ENCODE data around the gene CAMTA1.

CAMTA1 gene

DNA sequence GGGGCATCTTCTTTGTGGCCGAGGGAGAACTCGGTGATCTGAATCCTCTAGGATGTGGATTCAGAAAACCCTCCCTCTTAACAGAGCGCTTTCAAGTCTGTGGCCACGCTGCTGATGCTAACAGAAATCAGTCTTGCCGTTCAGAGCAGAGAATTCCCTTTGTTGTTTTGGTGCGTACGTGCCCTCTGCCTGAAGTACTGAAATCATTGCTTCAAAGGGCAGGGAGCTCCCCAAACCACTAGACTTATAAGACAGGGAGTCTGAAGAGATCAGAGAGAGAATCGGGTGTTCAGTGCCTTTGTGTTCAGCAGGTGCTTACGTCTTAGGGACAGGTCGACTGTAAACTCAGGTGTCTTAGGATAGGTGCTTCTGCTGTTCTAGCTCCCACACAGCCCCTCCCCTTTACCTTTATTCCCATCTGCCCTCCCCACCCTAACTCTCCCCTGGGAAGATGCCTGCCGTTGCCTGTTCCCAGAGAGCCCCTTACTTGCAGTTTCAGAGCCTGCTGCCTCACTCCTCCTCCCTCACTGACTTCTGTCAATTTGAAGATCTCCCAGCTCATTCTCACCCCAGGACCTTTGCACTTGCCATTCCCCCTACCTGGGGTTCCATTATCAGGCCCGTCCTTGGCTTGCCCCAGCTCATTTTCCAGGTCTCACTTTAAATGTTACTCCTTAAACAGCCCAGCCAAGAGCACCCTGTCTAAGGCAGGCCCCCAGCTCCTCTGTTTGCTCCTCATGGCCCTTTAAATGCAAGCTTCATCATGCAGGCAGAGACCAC is 143.0 kb downstream of the CAMTA1 start:
- H3K27me3 ChIP-seq (ENCODE audit: control insufficient read depth, insufficient read depth, low read length) = no peaks in the 10 kb centered on the region
- no peaks in the 10 kb centered on the region for H3K36me3 ChIP-seq (ENCODE audit: control insufficient read depth, insufficient read depth, low read length)
- H3K9me3 ChIP-seq (ENCODE audit: control insufficient read depth, insufficient read depth, low read length) = no peaks in the 10 kb centered on the region
- H3K9ac ChIP-seq (ENCODE audit: low read depth, low read length) = no peak overlapping the region
- no peaks in the 10 kb centered on the region for H3K4me1 ChIP-seq (ENCODE audit: control insufficient read depth, insufficient read depth, low read length)
- no peak overlapping the region for H3K4me3 ChIP-seq (ENCODE audit: low read depth, low read length)

DNA sequence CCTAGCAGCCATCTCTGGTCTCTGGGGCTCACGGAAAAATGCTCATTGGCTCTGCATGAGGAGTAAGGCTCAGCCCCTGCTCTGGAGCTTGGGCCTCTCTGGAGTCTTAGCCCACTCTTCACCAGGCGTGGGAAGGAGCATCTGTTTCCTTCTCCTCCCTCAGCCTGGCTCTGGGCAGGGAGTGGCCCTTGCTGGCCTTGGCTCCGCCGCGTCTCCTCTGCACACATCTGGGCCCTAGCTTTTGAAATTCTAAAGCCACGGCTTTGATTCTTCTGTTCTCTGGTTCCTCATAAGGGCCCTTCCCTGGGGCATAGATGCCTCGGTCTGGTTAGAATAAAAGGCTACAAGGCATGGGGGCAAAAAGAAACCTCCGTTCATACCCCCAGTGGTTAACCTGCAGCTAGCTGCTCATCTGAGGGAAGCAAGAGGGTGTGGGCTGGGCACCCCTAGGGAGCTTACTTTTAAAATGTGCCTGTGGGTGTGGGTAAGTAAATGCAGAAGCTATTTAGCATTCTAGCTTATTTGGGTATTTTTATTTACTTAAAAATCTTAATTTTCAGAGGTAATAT is 145.6 kb downstream of the CAMTA1 start:
- Histone ChIP-seq H3K9ac (ENCODE audit: low read depth, low read length) (no peak overlapping the region), H3K27me3 (ENCODE audit: control insufficient read depth, insufficient read depth, low read length) (no peaks in the 10 kb centered on the region), H3K4me3 (ENCODE audit: low read depth, low read length) (no peak overlapping the region), H3K36me3 (ENCODE audit: control insufficient read depth, insufficient read depth, low read length) (no peaks in the 10 kb centered on the region), H3K4me1 (ENCODE audit: control insufficient read depth, insufficient read depth, low read length) (no peaks in the 10 kb centered on the region), H3K9me3 (ENCODE audit: control insufficient read depth, insufficient read depth, low read length) (no peaks in the 10 kb centered on the region)

DNA sequence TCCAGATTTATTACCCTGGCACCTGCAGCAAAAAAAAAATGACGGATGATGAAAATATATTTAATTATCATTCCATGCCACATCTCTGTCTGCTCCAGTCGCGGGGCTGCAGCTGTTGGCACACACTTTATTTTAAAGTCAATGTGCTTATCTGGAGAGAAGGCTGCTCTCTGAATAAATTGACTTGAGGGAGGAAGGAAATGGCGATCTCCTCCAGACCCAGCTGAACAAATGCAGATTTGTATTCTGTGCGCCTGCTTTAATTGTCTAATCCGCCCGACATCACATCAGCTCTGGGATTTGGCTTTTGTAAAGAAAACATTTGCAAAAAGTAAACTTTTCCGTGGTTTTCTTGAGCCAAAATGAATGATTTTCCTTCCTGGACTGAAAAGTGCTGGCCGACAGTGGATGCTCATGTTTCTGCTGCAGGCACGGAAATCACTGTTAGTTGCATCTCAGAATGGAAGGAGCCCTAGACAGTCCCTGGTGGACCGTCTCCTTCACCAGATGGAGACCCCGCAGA is 150.2 kb downstream of the CAMTA1 start:
- no peaks in the 10 kb centered on the region for H3K36me3 ChIP-seq (ENCODE audit: control insufficient read depth, insufficient read depth, low read length)
- H3K4me1 ChIP-seq (ENCODE audit: control insufficient read depth, insufficient read depth, low read length) = no peaks in the 10 kb centered on the region
- no peaks in the 10 kb centered on the region for H3K27me3 ChIP-seq (ENCODE audit: control insufficient read depth, insufficient read depth, low read length)
- H3K9ac ChIP-seq (ENCODE audit: low read depth, low read length) = no peak overlapping the region
- no peaks in the 10 kb centered on the region for H3K9me3 ChIP-seq (ENCODE audit: control insufficient read depth, insufficient read depth, low read length)
- no peak overlapping the region for H3K4me3 ChIP-seq (ENCODE audit: low read depth, low read length)

DNA sequence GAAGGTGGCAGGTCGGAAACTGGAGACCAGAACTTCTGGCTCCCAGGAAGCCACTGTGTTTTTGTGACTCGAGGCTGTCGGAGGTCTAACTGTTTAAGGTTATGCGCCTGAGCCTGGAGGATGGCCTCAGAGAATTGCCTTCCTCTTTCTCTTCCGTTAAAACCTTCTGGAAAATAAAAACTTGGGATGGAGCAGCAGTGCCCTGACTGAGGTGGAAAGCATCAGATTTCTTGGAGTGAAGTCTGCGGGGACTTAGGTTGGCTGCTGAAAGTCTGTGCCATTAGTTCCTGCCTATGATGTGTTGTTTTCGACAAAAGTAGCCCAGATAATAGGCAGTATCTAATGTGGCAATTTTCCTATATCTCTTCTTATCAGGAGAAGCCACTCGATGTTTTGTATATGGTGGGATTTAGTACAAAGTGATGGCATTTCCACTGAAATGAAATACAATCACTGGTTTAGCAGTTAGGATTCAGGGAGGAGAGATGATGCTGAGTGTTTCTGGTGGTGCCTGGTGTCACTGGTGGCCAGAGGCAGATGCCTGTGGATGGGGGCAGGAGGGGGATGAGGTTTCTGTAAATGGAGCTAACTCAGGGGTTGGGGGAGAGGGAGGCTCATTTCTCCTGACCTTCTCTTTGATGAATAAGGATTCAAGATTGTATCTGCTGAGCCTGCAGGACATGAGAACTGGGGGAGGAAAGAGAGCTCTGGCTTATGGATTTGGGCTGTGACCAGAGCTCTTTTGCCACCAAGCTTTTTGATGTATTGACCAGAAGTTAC is 150.8 kb downstream of the CAMTA1 start:
- H3K9ac ChIP-seq (ENCODE audit: low read depth, low read length) = no peak overlapping the region
- H3K4me3 ChIP-seq (ENCODE audit: low read depth, low read length) = no peak overlapping the region
- no peaks in the 10 kb centered on the region for H3K9me3 ChIP-seq (ENCODE audit: control insufficient read depth, insufficient read depth, low read length)
- no peaks in the 10 kb centered on the region for H3K27me3 ChIP-seq (ENCODE audit: control insufficient read depth, insufficient read depth, low read length)
- H3K4me1 ChIP-seq (ENCODE audit: control insufficient read depth, insufficient read depth, low read length) = no peaks in the 10 kb centered on the region
- no peaks in the 10 kb centered on the region for H3K36me3 ChIP-seq (ENCODE audit: control insufficient read depth, insufficient read depth, low read length)

DNA sequence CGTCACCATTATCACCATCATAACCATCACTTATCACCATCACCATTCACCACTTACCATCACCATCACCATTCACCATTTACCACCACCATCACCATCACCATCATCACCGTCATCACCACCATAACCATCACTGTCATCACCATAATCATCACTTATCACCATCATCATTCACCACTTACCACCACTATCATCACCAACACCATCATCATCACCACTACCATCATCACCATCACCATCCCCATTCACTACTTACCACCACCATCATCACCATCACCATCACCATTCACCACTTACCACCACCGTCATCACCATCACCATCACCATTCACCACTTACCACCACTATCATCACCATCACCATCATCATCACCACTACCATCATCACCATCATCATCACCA is 151.8 kb downstream of the CAMTA1 start:
- Histone ChIP-seq H3K27me3 (ENCODE audit: control insufficient read depth, insufficient read depth, low read length) (no peaks in the 10 kb centered on the region), H3K4me1 (ENCODE audit: control insufficient read depth, insufficient read depth, low read length) (no peaks in the 10 kb centered on the region), H3K36me3 (ENCODE audit: control insufficient read depth, insufficient read depth, low read length) (no peaks in the 10 kb centered on the region), H3K4me3 (ENCODE audit: low read depth, low read length) (no peak overlapping the region), H3K9ac (ENCODE audit: low read depth, low read length) (no peak overlapping the region), H3K9me3 (ENCODE audit: control insufficient read depth, insufficient read depth, low read length) (no peaks in the 10 kb centered on the region)

DNA sequence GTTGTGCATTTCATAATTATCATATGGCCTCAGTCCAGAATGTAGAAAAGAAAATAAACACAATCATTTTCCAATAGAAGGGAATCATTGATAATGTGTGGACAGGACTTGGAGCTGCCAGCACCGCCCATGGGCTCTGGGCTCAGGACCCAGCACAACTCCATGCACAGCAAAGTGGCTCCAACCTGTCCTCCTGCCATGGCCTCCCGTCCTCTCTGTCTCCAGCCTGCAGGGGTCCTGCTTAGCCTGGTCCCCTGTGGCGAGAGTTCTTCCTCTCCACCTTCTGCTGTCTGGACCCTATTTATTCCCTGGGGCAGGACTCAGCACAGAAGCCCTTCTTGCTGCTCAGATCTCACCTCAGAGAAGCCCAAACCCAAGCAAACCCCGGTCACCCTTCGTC is 154.1 kb downstream of the CAMTA1 start:
- no peak overlapping the region for H3K4me3 ChIP-seq (ENCODE audit: low read depth, low read length)
- no peaks in the 10 kb centered on the region for H3K9me3 ChIP-seq (ENCODE audit: control insufficient read depth, insufficient read depth, low read length)
- no peaks in the 10 kb centered on the region for H3K4me1 ChIP-seq (ENCODE audit: control insufficient read depth, insufficient read depth, low read length)
- no peaks in the 10 kb centered on the region for H3K27me3 ChIP-seq (ENCODE audit: control insufficient read depth, insufficient read depth, low read length)
- H3K9ac ChIP-seq (ENCODE audit: low read depth, low read length) = no peak overlapping the region
- H3K36me3 ChIP-seq (ENCODE audit: control insufficient read depth, insufficient read depth, low read length) = no peaks in the 10 kb centered on the region

DNA sequence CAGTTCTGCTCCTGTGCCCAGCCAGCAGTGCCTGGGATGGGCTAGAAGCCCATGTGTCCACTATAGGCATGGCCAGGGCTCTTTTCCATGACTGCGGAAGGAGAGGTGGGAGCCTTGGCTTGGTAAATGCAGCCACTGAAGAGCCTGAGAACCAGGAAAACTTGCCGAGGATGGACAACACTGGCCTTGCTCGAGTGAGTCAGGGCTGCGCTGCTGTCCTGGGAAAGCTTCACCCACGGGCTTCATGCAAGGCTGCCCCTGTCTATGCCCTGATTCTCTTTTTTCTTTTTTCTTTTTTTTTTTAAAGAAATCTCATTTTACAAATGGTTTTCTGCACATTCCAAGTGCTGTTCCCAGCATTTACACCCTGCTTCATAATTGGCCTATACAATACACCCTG is 156.5 kb downstream of the CAMTA1 start:
- H3K4me3 ChIP-seq (ENCODE audit: low read depth, low read length) = no peak overlapping the region
- H3K27me3 ChIP-seq (ENCODE audit: control insufficient read depth, insufficient read depth, low read length) = no peaks in the 10 kb centered on the region
- H3K9me3 ChIP-seq (ENCODE audit: control insufficient read depth, insufficient read depth, low read length) = no peaks in the 10 kb centered on the region
- H3K9ac ChIP-seq (ENCODE audit: low read depth, low read length) = no peak overlapping the region
- no peaks in the 10 kb centered on the region for H3K4me1 ChIP-seq (ENCODE audit: control insufficient read depth, insufficient read depth, low read length)
- no peaks in the 10 kb centered on the region for H3K36me3 ChIP-seq (ENCODE audit: control insufficient read depth, insufficient read depth, low read length)

DNA sequence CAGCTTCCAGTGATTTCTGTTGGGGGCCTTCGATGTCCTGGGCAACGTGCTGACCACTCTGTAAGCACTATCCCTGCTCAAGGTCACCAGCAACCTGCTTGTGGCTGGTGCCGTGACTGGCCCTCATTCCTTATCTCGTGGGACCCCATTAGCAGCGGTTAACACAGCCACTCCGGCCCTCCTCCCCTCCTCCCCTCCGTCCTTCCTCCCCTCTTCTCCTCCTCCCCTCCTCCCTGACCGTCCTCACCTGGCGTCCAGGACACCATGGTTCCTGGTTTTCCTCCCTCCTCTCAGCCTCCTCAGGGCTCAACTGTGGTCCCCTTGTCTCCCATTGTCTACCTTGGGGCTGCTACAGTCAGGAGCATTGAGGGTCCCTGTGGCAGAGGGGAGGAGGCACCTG is 157.7 kb downstream of the CAMTA1 start:
- no peak overlapping the region for H3K9ac ChIP-seq (ENCODE audit: low read depth, low read length)
- no peak overlapping the region for H3K4me3 ChIP-seq (ENCODE audit: low read depth, low read length)
- no peaks in the 10 kb centered on the region for H3K27me3 ChIP-seq (ENCODE audit: control insufficient read depth, insufficient read depth, low read length)
- H3K36me3 ChIP-seq (ENCODE audit: control insufficient read depth, insufficient read depth, low read length) = no peaks in the 10 kb centered on the region
- H3K4me1 ChIP-seq (ENCODE audit: control insufficient read depth, insufficient read depth, low read length) = no peaks in the 10 kb centered on the region
- H3K9me3 ChIP-seq (ENCODE audit: control insufficient read depth, insufficient read depth, low read length) = no peaks in the 10 kb centered on the region

DNA sequence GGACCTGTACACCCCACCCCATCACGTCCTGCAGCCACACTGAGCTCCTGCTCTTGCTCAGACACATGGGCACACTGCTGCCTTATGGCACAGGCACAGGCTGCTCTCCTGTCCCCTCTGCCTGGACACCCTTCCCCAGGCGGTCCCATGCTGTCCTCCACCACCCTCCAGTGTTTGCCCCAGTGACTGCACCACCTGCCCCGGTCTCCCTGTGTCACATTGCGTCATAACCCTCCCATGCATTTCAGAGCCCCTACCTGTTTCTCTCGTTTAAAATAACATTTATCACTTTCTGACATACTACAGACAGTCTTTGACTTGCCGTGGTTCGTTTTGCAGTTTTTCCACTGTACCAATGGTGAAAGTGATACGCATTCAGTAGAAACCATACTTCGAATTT is 159.2 kb downstream of the CAMTA1 start:
- H3K27me3 ChIP-seq (ENCODE audit: control insufficient read depth, insufficient read depth, low read length) = no peaks in the 10 kb centered on the region
- no peaks in the 10 kb centered on the region for H3K4me1 ChIP-seq (ENCODE audit: control insufficient read depth, insufficient read depth, low read length)
- H3K36me3 ChIP-seq (ENCODE audit: control insufficient read depth, insufficient read depth, low read length) = no peaks in the 10 kb centered on the region
- H3K9me3 ChIP-seq (ENCODE audit: control insufficient read depth, insufficient read depth, low read length) = no peaks in the 10 kb centered on the region
- no peak overlapping the region for H3K9ac ChIP-seq (ENCODE audit: low read depth, low read length)
- no peak overlapping the region for H3K4me3 ChIP-seq (ENCODE audit: low read depth, low read length)

DNA sequence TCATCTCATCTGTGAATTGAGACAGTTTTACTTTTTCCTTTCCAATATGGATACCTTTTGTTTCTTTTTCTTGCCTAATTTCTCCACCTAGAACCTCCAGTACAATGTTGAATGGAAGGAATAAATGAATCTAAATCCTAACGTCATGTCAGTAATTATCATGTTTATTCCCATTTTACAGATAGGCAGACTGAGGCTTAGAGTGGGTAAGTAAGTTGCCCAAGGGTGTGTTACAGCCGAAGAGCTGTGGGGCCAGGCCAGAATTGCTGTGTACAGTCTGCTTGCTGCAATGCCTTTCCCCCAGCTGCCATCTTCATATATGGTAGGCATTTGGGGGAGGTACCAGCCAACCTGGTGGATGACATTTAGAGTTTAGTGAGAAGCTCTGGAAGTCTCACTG is 162.7 kb downstream of the CAMTA1 start:
- Histone ChIP-seq H3K27me3 (ENCODE audit: control insufficient read depth, insufficient read depth, low read length) (no peaks in the 10 kb centered on the region), H3K4me1 (ENCODE audit: control insufficient read depth, insufficient read depth, low read length) (no peaks in the 10 kb centered on the region), H3K9me3 (ENCODE audit: control insufficient read depth, insufficient read depth, low read length) (no peaks in the 10 kb centered on the region), H3K36me3 (ENCODE audit: control insufficient read depth, insufficient read depth, low read length) (no peaks in the 10 kb centered on the region), H3K4me3 (ENCODE audit: low read depth, low read length) (no peak overlapping the region), H3K9ac (ENCODE audit: low read depth, low read length) (no peak overlapping the region)

DNA sequence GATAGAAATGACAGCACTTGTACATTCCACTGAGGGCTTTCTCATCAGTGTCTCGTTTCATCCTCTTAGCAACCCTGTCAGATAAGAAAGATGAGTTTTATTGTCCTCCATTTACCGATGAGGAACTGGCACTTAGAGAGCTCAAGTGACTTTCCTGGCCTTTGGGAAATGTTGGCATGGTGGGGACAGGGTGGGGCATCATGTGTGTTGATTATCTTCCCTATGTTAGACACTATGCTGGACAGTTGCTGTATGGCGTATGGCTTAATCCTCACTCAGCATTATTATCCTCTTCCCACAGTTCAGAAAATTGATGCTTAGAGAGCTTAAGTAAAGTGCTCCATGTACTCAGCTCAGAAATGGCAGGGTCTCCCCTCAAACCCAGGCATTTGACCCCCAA is 163.2 kb downstream of the CAMTA1 start:
- no peaks in the 10 kb centered on the region for H3K4me1 ChIP-seq (ENCODE audit: control insufficient read depth, insufficient read depth, low read length)
- H3K36me3 ChIP-seq (ENCODE audit: control insufficient read depth, insufficient read depth, low read length) = no peaks in the 10 kb centered on the region
- H3K4me3 ChIP-seq (ENCODE audit: low read depth, low read length) = no peak overlapping the region
- no peak overlapping the region for H3K9ac ChIP-seq (ENCODE audit: low read depth, low read length)
- no peaks in the 10 kb centered on the region for H3K27me3 ChIP-seq (ENCODE audit: control insufficient read depth, insufficient read depth, low read length)
- H3K9me3 ChIP-seq (ENCODE audit: control insufficient read depth, insufficient read depth, low read length) = no peaks in the 10 kb centered on the region

DNA sequence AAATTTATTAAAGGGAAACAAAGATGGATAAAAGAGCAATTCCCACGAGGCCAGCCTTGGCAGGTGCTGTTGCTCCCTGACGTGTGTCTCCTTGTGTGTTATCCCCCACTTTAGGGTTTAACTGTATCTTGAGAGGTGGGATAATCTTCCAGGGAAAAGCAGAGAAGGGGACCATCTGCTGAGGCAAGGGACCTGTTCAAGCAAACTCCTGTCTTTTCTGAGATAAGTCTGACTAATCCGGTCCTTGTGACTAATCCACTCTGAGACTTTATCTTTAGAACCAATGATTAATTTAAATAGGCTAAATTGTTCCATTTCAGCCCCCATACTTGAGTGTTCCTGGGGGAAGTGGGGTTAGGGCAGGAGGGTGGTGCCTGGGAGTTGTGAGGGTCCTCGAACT is 163.6 kb downstream of the CAMTA1 start:
- H3K4me3 ChIP-seq (ENCODE audit: low read depth, low read length) = no peak overlapping the region
- H3K27me3 ChIP-seq (ENCODE audit: control insufficient read depth, insufficient read depth, low read length) = no peaks in the 10 kb centered on the region
- H3K4me1 ChIP-seq (ENCODE audit: control insufficient read depth, insufficient read depth, low read length) = no peaks in the 10 kb centered on the region
- H3K9me3 ChIP-seq (ENCODE audit: control insufficient read depth, insufficient read depth, low read length) = no peaks in the 10 kb centered on the region
- H3K36me3 ChIP-seq (ENCODE audit: control insufficient read depth, insufficient read depth, low read length) = no peaks in the 10 kb centered on the region
- H3K9ac ChIP-seq (ENCODE audit: low read depth, low read length) = no peak overlapping the region

Data from iPS-15b (cell line).